ENCODE data around the gene PLXNA4.

DNA sequence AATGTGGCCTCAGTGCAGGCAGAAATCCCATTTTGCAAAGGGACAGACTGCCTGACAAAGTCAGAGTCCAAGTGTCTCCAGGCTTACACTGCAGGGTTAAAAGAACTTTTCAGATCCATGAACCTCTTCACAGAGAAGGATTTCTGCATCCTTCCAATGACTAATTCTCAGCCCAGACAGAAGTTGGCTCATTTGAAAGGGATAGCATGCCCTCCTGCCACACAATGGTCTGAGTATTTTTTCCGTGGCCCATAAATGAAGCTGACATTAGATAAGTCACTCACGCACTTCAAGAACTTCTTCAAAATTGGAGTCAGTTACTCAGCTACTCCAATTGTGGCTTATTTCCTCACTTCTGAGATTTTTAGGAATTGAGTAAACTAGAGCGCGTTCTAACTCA lies 170.2 kb downstream of the PLXNA4 start:
- TF ChIP-seq, protein P1, sequence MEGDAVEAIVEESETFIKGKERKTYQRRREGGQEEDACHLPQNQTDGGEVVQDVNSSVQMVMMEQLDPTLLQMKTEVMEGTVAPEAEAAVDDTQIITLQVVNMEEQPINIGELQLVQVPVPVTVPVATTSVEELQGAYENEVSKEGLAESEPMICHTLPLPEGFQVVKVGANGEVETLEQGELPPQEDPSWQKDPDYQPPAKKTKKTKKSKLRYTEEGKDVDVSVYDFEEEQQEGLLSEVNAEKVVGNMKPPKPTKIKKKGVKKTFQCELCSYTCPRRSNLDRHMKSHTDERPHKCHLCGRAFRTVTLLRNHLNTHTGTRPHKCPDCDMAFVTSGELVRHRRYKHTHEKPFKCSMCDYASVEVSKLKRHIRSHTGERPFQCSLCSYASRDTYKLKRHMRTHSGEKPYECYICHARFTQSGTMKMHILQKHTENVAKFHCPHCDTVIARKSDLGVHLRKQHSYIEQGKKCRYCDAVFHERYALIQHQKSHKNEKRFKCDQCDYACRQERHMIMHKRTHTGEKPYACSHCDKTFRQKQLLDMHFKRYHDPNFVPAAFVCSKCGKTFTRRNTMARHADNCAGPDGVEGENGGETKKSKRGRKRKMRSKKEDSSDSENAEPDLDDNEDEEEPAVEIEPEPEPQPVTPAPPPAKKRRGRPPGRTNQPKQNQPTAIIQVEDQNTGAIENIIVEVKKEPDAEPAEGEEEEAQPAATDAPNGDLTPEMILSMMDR (IDR thresholded peaks at IDR 0.05; ENCODE audit: low read depth, low read length, poor library complexity, severe bottlenecking): no peak
- TF ChIP-seq EZH2phosphoT487 (IDR thresholded peaks at IDR 0.05; ENCODE audit: borderline replicate concordance, low read length): no peak

Data from DOHH2 (cell line).